C4-2B (cell line): ENCODE data around the gene SERINC5.

Source experiments
- H3K27ac ChIP-seq: fragments of 450-650 bp; 2 replicates; pipeline ENCODE4 v1.5.1; 2017
- CTCF ChIP-seq: fragments of 450-650 bp; conservative IDR thresholded peaks from 2 replicates; pipeline ENCODE4 v1.5.1; 2017; ENCODE audit warnings: mild to moderate bottlenecking
- ZFX ChIP-seq: fragments of 450-650 bp; IDR thresholded peaks from 2 replicates; pipeline ENCODE4 v1.6.1; 2017

Gene SERINC5

GRCh38 chr5:80127116-80127552 lies 128.7 kb downstream of the SERINC5 start:
- no peak overlapping the region for H3K27ac ChIP-seq
- TF ChIP-seq CTCF: no peak
- no peak for TF ChIP-seq ZFX

GRCh38 chr5:80125962-80126480 lies 129.8 kb downstream of the SERINC5 start:
- no peak overlapping the region for H3K27ac ChIP-seq
- TF ChIP-seq CTCF (no peak), ZFX (no peak)

- TF ChIP-seq CTCF (no peak), ZFX (no peak)
- H3K27ac ChIP-seq: no peak overlapping the region
Observed at GRCh38 chr5:80125022-80125961, 130.6 kb downstream of the SERINC5 start.

GRCh38 chr5:80124121-80124918 lies 131.5 kb downstream of the SERINC5 start:
- TF ChIP-seq CTCF (no peak), ZFX (no peak)
- no peak overlapping the region for H3K27ac ChIP-seq

GRCh38 chr5:80122579-80122978 lies 133.3 kb downstream of the SERINC5 start:
- TF ChIP-seq ZFX: no peak
- H3K27ac ChIP-seq: no peak overlapping the region

- no peak overlapping the region for H3K27ac ChIP-seq
- no peak for TF ChIP-seq CTCF
- TF ChIP-seq ZFX: no peak
Observed at GRCh38 chr5:80119372-80119771, 136.5 kb downstream of the SERINC5 start.

- TF ChIP-seq ZFX (no peak), CTCF (no peak)
Observed at GRCh38 chr5:80117446-80117845, 138.4 kb downstream of the SERINC5 start.

More at GRCh38 chr5:80117446-80117845, 138.4 kb downstream of the SERINC5 start:
- H3K27ac ChIP-seq: no peak overlapping the region
